GM18873 (cell line): ENCODE data around the gene VIPR2.
"Not testable (repeated sequence)": the region's sequence is repeated elsewhere in the genome, so short reads cannot be mapped to it uniquely, and the experiment has no call there.

Source experiments
- ATAC-seq: cut with Tn5 transposase; IDR thresholded peaks from one replicate; pipeline ENCODE4 v1.9.1; 2021; ENCODE audit warnings: mild to moderate bottlenecking, moderate library complexity, moderate number of reproducible peaks; ENCODE audit not compliant: unreplicated experiment, low FRiP score

Gene VIPR2

GRCh38 chr7:159107161-159107892 lies 37.3 kb downstream of the VIPR2 start:
- no peak for ATAC-seq

GRCh38 chr7:159105832-159106811 lies 38.5 kb downstream of the VIPR2 start:
- no peak for ATAC-seq

DNA sequence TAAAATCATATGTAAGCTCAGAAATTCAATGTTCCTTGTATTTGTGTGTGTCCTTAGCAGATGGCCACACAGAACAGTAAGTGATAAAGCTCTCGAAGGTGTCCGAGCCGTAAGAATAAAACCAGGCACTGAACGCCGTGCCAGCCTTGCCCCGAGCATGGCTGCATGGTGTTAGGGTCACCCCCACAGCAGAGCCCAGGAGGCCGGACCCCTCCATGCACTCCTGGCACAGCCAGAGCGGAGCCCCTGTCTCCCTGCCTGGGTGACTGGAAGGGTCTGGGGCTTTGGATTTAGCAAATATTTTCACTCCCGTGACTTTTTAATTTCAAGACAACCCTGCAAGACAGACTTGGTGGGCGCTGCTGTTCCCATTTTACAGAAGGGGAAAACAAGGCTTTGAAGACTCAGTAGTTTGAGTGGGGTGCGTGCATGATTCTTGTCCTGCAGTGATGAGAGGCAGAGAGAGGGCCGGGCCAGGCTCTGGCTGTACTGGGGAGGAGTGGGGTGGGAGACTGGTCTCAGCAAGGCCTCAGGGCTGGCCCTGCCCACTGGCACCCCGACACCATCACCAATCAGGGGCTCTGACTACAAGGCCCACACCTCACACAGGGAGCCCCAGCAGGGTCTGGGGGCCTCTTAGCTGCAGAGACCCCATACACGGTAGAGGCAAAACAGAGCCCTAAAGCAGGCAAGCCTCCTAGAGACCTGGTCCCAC lies 39.4 kb downstream of the VIPR2 start:
- ATAC-seq = no peak

- no peak for ATAC-seq
These were observed 40.3 kb downstream of the VIPR2 start for GRCh38 chr7:159104188-159104920.

GRCh38 chr7:159103382-159104187 lies 41.1 kb downstream of the VIPR2 start:
- no peak for ATAC-seq

GRCh38 chr7:159102681-159103381 lies 41.8 kb downstream of the VIPR2 start:
- ATAC-seq = no peak

DNA sequence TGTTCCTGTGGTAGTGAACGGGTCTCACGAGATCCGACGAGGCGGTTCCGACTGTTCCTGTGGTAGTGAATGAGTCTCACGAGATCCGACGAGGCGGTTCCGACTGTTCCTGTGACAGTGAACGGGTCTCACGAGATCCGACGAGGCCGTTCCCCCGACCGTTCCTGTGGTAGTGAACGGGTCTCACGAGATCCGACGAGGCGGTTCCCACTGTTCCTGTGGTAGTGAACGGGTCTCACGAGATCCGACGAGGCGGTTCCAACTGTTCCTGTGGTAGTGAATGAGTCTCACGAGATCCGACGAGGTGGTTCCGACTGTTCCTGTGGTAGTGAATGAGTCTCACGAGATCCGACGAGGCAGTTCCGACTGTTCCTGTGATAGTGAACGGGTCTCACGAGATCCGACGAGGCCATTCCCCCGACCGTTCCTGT lies 43.0 kb downstream of the VIPR2 start:
- not testable (repeated sequence) for ATAC-seq

GRCh38 chr7:159101083-159101395 lies 43.6 kb downstream of the VIPR2 start:
- ATAC-seq = not testable (repeated sequence)

GRCh38 chr7:159100281-159101082 lies 44.2 kb downstream of the VIPR2 start:
- ATAC-seq = not testable (repeated sequence)

GRCh38 chr7:159099711-159100231 lies 44.9 kb downstream of the VIPR2 start:
- ATAC-seq = no peak

DNA sequence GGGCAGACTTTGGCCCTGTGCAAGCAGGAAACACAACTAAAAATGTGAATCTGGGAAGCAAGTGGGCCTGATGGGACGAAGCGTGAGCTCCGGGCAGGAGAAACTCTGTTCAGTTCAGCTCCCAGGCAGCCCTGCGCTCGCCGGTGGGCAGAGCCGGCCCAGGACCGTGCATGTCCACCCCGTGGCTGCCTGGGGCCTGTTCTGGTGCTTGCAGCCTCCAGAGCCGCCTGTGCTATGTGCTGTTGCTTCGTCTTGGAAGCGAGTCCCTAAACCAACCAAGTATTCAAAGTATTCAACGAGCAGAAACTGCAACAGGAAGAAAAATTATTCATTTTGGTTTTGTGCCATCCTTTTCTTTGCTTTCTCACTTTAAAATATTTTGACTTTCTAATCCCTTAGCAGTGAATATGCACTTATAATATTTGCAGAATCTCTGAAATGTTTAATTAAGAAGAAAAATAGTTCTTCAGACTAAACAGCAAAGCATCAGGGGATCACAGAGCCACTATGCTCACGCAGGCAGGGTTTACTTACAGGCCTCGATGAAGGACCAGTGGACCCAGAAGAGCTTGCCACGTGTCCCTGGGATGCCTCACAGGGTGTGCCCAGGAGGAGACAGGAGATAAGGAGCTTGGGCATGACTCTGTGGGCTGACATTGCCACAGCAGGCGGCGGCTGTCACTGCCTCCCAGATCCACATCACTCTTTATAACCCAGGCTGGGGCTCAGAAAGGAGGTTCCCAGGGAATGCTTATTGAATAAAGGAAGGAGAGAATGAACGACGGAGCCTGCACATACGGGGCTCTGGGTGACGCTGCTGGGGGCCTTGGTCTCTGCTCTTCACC lies 45.6 kb downstream of the VIPR2 start:
- no peak for ATAC-seq

DNA sequence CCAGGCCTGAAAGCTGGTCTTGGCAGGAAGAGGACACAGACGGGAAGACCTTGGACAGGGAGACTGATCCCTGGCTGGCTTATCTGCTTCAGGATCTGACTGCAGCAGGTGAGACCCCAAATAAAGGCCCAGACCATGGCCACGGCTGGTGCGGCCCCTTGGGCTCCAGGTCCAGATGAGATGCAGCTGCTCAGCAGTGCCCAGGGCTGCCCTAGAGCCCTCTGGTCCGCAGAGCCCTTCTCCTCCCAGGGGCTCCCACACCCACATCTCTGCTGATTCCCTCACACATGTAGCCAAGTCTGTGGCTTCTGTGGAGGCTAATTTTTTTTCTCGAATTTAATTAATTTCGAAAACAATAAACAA lies 46.3 kb downstream of the VIPR2 start:
- ATAC-seq = no peak

GRCh38 chr7:159097661-159098423 lies 46.8 kb downstream of the VIPR2 start:
- ATAC-seq = no peak

DNA sequence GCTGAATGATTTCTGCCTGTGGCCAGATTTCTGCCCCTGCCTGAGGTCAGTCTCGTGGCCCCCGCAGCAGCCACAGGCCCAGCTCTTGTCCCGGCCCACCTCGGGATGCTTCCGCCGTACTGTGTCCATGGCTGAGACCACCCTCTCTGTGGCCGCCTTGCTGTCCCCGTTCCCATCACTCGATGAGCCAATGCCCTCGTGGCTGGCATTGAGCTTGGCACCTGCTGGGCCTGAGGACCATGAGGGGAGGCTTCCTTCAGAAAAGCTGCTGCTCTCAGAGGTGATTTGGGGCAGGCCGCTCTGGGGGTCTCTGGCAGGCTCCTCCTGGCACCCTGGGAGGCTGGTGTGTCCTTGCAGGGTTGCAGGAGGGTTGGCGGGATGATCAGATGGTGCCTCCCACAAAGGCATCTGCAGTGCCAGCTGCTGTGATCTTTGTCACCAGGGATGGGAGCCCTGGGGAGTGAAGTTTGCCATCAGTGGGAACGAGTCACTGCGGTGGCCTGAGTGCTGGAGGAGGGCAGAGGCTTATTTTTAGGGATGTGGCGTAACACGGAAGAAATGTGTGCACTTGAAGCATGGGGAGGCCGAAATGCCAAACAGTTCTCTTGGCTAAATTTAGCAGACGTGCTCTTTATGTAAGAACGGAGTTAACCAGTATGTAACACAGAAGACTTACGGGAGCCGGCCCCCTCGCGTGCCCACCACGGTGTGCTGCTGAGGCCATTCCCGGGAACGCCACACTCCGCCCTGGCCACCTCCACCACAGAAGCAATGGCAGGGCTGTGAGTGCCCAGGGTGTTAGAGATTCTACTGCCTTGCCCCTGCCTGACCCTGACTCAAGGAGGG lies 47.7 kb downstream of the VIPR2 start:
- no peak for ATAC-seq

- no peak for ATAC-seq
These were observed 48.7 kb downstream of the VIPR2 start for GRCh38 chr7:159095979-159096411.
